ENCODE measurements around the gene OSBPL7.

OSBPL7 gene

GRCh38 chr17:47837401-47838039 is 15.9 kb upstream of the OSBPL7 start:
- Histone ChIP-seq H3K27ac (ENCODE audit: low read length) (no peak overlapping the region), H3K4me1 (ENCODE audit: insufficient read depth, low read length) (no peaks in the 10 kb centered on the region; the same call in 1 of the 2 replicates), H3K9ac (ENCODE audit: low read depth, low read length) (no peak overlapping the region), H3K9me3 (ENCODE audit: insufficient read depth, low read depth, low read length) (no peaks in the 10 kb centered on the region), H3K36me3 (ENCODE audit: insufficient read depth, low read depth, low read length) (peaks cover 8% of the 10 kb centered on the region), H3K27me3 (ENCODE audit: insufficient read depth, low read length) (0 out of 2 replicates have a peak, but pooled peaks cover 5% of the 10 kb centered on the region), H3K4me3 (ENCODE audit: low read length) (no peak overlapping the region)

GRCh38 chr17:47836601-47837000 is 15.0 kb upstream of the OSBPL7 start:
- Histone ChIP-seq H3K4me1 (ENCODE audit: insufficient read depth, low read length) (no peaks in the 10 kb centered on the region; the same call in 1 of the 2 replicates), H3K36me3 (ENCODE audit: insufficient read depth, low read depth, low read length) (peaks cover 8% of the 10 kb centered on the region), H3K9me3 (ENCODE audit: insufficient read depth, low read depth, low read length) (no peaks in the 10 kb centered on the region), H3K9ac (ENCODE audit: low read depth, low read length) (no peak overlapping the region), H3K27ac (ENCODE audit: low read length) (no peak overlapping the region), H3K27me3 (ENCODE audit: insufficient read depth, low read length) (no peaks in the 10 kb centered on the region), H3K4me3 (ENCODE audit: low read length) (no peak overlapping the region)

GRCh38 chr17:47834756-47835155 is 13.2 kb upstream of the OSBPL7 start:
- Histone ChIP-seq H3K4me1 (ENCODE audit: insufficient read depth, low read length) (no peaks in the 10 kb centered on the region), H3K36me3 (ENCODE audit: insufficient read depth, low read depth, low read length) (peaks cover 8% of the 10 kb centered on the region), H3K9me3 (ENCODE audit: insufficient read depth, low read depth, low read length) (no peaks in the 10 kb centered on the region), H3K27me3 (ENCODE audit: insufficient read depth, low read length) (no peaks in the 10 kb centered on the region), H3K27ac (ENCODE audit: low read length) (no peak overlapping the region), H3K4me3 (ENCODE audit: low read length) (no peak overlapping the region), H3K9ac (ENCODE audit: low read depth, low read length) (no peak overlapping the region)

- H3K4me3 ChIP-seq (ENCODE audit: low read length): peak overlapping the region; percentile 100; the same call in 1 of the 2 replicates
- no peaks in the 10 kb centered on the region for H3K27me3 ChIP-seq (ENCODE audit: insufficient read depth, low read length)
- H3K27ac ChIP-seq (ENCODE audit: low read length): no peak overlapping the region
- H3K4me1 ChIP-seq (ENCODE audit: insufficient read depth, low read length): no peaks in the 10 kb centered on the region
- H3K9me3 ChIP-seq (ENCODE audit: insufficient read depth, low read depth, low read length): no peaks in the 10 kb centered on the region
- peak overlapping the region; percentile 47; the same call in 1 of the 2 replicates for H3K9ac ChIP-seq (ENCODE audit: low read depth, low read length)
- H3K36me3 ChIP-seq (ENCODE audit: insufficient read depth, low read depth, low read length): peaks cover 25% of the 10 kb centered on the region
Measured at GRCh38 chr17:47831934-47832327, 10.3 kb upstream of the OSBPL7 start.

- H3K9me3 ChIP-seq (ENCODE audit: insufficient read depth, low read depth, low read length): no peaks in the 10 kb centered on the region
- peaks cover 31% of the 10 kb centered on the region for H3K36me3 ChIP-seq (ENCODE audit: insufficient read depth, low read depth, low read length)
- H3K4me3 ChIP-seq (ENCODE audit: low read length): peak within 1 kb of the TSS; percentile 100
- H3K27me3 ChIP-seq (ENCODE audit: insufficient read depth, low read length): no peaks in the 10 kb centered on the region
- no peaks in the 10 kb centered on the region for H3K4me1 ChIP-seq (ENCODE audit: insufficient read depth, low read length)
- peak within 1 kb of the TSS; percentile 20 for H3K27ac ChIP-seq (ENCODE audit: low read length)
- peak within 1 kb of the TSS; percentile 97 for H3K9ac ChIP-seq (ENCODE audit: low read depth, low read length)
Measured at GRCh38 chr17:47831003-47831933, 9.7 kb upstream of the OSBPL7 start, which contains the start of the genes LRRC46 and MRPL10. TSS of gene LRRC46 (plus strand) at chr17:47831670. CDS start at chr17:47831990, 320 bp downstream. TSS of gene MRPL10 (minus strand) at chr17:47831541. CDS start at chr17:47831511, 30 bp downstream.

GRCh38 chr17:47830396-47831002 is 8.9 kb upstream of the OSBPL7 start:
- peak overlapping the region; percentile 20 for H3K27ac ChIP-seq (ENCODE audit: low read length)
- no peaks in the 10 kb centered on the region for H3K9me3 ChIP-seq (ENCODE audit: insufficient read depth, low read depth, low read length)
- H3K4me1 ChIP-seq (ENCODE audit: insufficient read depth, low read length): no peaks in the 10 kb centered on the region
- peak overlapping the region; percentile 100 for H3K4me3 ChIP-seq (ENCODE audit: low read length)
- H3K9ac ChIP-seq (ENCODE audit: low read depth, low read length): peak overlapping the region; percentile 97
- H3K27me3 ChIP-seq (ENCODE audit: insufficient read depth, low read length): no peaks in the 10 kb centered on the region
- peaks cover 30% of the 10 kb centered on the region for H3K36me3 ChIP-seq (ENCODE audit: insufficient read depth, low read depth, low read length)

GRCh38 chr17:47829870-47830269 is 8.3 kb upstream of the OSBPL7 start:
- H3K4me1 ChIP-seq (ENCODE audit: insufficient read depth, low read length): no peaks in the 10 kb centered on the region
- no peak overlapping the region; the same call in 1 of the 2 replicates for H3K9ac ChIP-seq (ENCODE audit: low read depth, low read length)
- H3K27me3 ChIP-seq (ENCODE audit: insufficient read depth, low read length): no peaks in the 10 kb centered on the region
- peaks cover 34% of the 10 kb centered on the region for H3K36me3 ChIP-seq (ENCODE audit: insufficient read depth, low read depth, low read length)
- 0 out of 2 replicates have a peak overlapping the region, but pooled peaks have one; percentile 100 for H3K4me3 ChIP-seq (ENCODE audit: low read length)
- no peaks in the 10 kb centered on the region for H3K9me3 ChIP-seq (ENCODE audit: insufficient read depth, low read depth, low read length)
- no peak overlapping the region for H3K27ac ChIP-seq (ENCODE audit: low read length)

- Histone ChIP-seq H3K27me3 (ENCODE audit: insufficient read depth, low read length) (no peaks in the 10 kb centered on the region), H3K36me3 (ENCODE audit: insufficient read depth, low read depth, low read length) (peaks cover 47% of the 10 kb centered on the region), H3K9ac (ENCODE audit: low read depth, low read length) (no peak overlapping the region), H3K9me3 (ENCODE audit: insufficient read depth, low read depth, low read length) (no peaks in the 10 kb centered on the region), H3K27ac (ENCODE audit: low read length) (no peak overlapping the region), H3K4me1 (ENCODE audit: insufficient read depth, low read length) (no peaks in the 10 kb centered on the region), H3K4me3 (ENCODE audit: low read length) (no peak overlapping the region)
Measured at GRCh38 chr17:47823519-47823918, 1.9 kb upstream of the OSBPL7 start.

- peaks cover 40% of the 10 kb centered on the region for H3K36me3 ChIP-seq (ENCODE audit: insufficient read depth, low read depth, low read length)
- H3K27ac ChIP-seq (ENCODE audit: low read length): no peak overlapping the region
- no peak overlapping the region for H3K9ac ChIP-seq (ENCODE audit: low read depth, low read length)
Measured at GRCh38 chr17:47822785-47823184, 1.2 kb upstream of the OSBPL7 start.

GRCh38 chr17:47821031-47821423 is 567 bp downstream of the OSBPL7 start:
- Histone ChIP-seq H3K36me3 (ENCODE audit: insufficient read depth, low read depth, low read length) (peaks cover 25% of the 10 kb centered on the region), H3K27me3 (ENCODE audit: insufficient read depth, low read length) (no peaks in the 10 kb centered on the region), H3K9me3 (ENCODE audit: insufficient read depth, low read depth, low read length) (no peaks in the 10 kb centered on the region), H3K9ac (ENCODE audit: low read depth, low read length) (peak overlapping the region; percentile 79), H3K4me1 (ENCODE audit: insufficient read depth, low read length) (no peaks in the 10 kb centered on the region), H3K4me3 (ENCODE audit: low read length) (peak overlapping the region; percentile 91), H3K27ac (ENCODE audit: low read length) (no peak overlapping the region)

More at GRCh38 chr17:47822785-47823184, 1.2 kb upstream of the OSBPL7 start:
- Histone ChIP-seq H3K4me3 (ENCODE audit: low read length) (no peak overlapping the region), H3K9me3 (ENCODE audit: insufficient read depth, low read depth, low read length) (no peaks in the 10 kb centered on the region), H3K4me1 (ENCODE audit: insufficient read depth, low read length) (no peaks in the 10 kb centered on the region), H3K27me3 (ENCODE audit: insufficient read depth, low read length) (no peaks in the 10 kb centered on the region)

GRCh38 chr17:47820033-47820789 is 1.4 kb downstream of the OSBPL7 start:
- no peaks in the 10 kb centered on the region for H3K4me1 ChIP-seq (ENCODE audit: insufficient read depth, low read length)
- H3K9me3 ChIP-seq (ENCODE audit: insufficient read depth, low read depth, low read length): no peaks in the 10 kb centered on the region
- no peak overlapping the region for H3K9ac ChIP-seq (ENCODE audit: low read depth, low read length)
- no peaks in the 10 kb centered on the region for H3K27me3 ChIP-seq (ENCODE audit: insufficient read depth, low read length)
- no peak overlapping the region for H3K27ac ChIP-seq (ENCODE audit: low read length)
- H3K4me3 ChIP-seq (ENCODE audit: low read length): peak overlapping the region; percentile 91; the same call in 1 of the 2 replicates
- H3K36me3 ChIP-seq (ENCODE audit: insufficient read depth, low read depth, low read length): peaks cover 18% of the 10 kb centered on the region
